H1 (cell line): ENCODE data around the gene AKT1S1. TPM values are rescaled to one million over a fixed set of nuclear protein-coding genes. Genes with fewer than 3 reads are reported as not detected.

Source experiments
- CTCF ChIA-PET: fragments of 300-600 bp; sonication (Branson Sonifier 250); formaldehyde crosslinking; loops from one replicate; lab custom pipeline; 2021; ENCODE audit not compliant: partially characterized antibody; lab: Charles Lee
- POLR2A ChIA-PET: fragments of 300-600 bp; sonication (Branson Sonifier 250); formaldehyde crosslinking; loops from one replicate; lab custom pipeline; 2021; ENCODE audit warnings: inconsistent platforms; ENCODE audit not compliant: partially characterized antibody; lab: Charles Lee
- DNase-seq, 2 experiments: peaks; one replicate each; pipeline versions ENCODE4 v3.0.0 to v3.0.0-alpha.2; 2010 to 2022; ENCODE audit warnings: low spot score in 2 of 2, low read depth in 1 of 2, mixed read lengths in 1 of 2
- FAIRE-seq: peaks from 2 replicates; lab custom pipeline; 2011; peaks lifted over from hg19 to GRCh38; lab: Jason Lieb, UNC
- H2AFZ ChIP-seq: 2 replicates; pipeline ENCODE4 v1.8.1; 2012; ENCODE audit warnings: low read length, inconsistent platforms
- H2AK5ac ChIP-seq: 2 replicates; pipeline ENCODE4 v1.6.1; 2013; ENCODE audit warnings: low read depth, low read length
- H2BK120ac ChIP-seq: replicated peaks from 2 replicates; pipeline ENCODE3; 2013; ENCODE audit warnings: low read depth, low read length, inconsistent platforms
- H2BK12ac ChIP-seq: 2 replicates; pipeline ENCODE4 v1.6.1; 2013; ENCODE audit warnings: low read depth, low read length
- H2BK15ac ChIP-seq: 2 replicates; pipeline ENCODE4 v1.6.1; 2013; ENCODE audit warnings: low read length
- H2BK20ac ChIP-seq: 2 replicates; pipeline ENCODE4 v1.6.1; 2013; ENCODE audit warnings: low read length
- H2BK5ac ChIP-seq: 2 replicates; pipeline ENCODE4 v1.6.1; 2013; ENCODE audit warnings: low read depth, low read length
- H3K14ac ChIP-seq: 2 replicates; pipeline ENCODE4 v1.6.1; 2013; ENCODE audit warnings: inconsistent platforms; ENCODE audit not compliant: insufficient read length
- H3K18ac ChIP-seq: 2 replicates; pipeline ENCODE4 v1.6.1; 2013; ENCODE audit warnings: low read length; ENCODE audit errors: extremely low read depth
- H3K23ac ChIP-seq: 2 replicates; pipeline ENCODE4 v1.6.1; 2013; ENCODE audit warnings: inconsistent platforms; ENCODE audit not compliant: insufficient read length
- H3K23me2 ChIP-seq: 2 replicates; pipeline ENCODE4 v1.6.1; 2013; ENCODE audit warnings: low read depth, low read length
- H3K27ac ChIP-seq: 2 replicates; pipeline ENCODE4 v1.6.1; 2011; ENCODE audit warnings: low read depth, low read length, inconsistent platforms
- H3K27me3 ChIP-seq, 4 experiments: replicated peaks in 1 of 4; 1 replicate in 1 of 4; 2 replicates in 3 of 4; pipeline versions ENCODE4 v1.6.1 to v1.8.1; 2011 to 2013; ENCODE audit warnings: low read length in 3 of 4, mild to moderate bottlenecking in 3 of 4, inconsistent platforms in 2 of 4, mixed read lengths in 2 of 4, moderate library complexity in 1 of 4; ENCODE audit not compliant: control insufficient read depth in 3 of 4, insufficient read depth in 3 of 4; ENCODE audit errors: extremely low read depth in 1 of 4
- H3K36me3 ChIP-seq, 4 experiments: 2 replicates each; pipeline versions ENCODE4 v1.6.1 to v1.8.1; 2011 to 2013; ENCODE audit warnings: mild to moderate bottlenecking in 4 of 4, low read length in 3 of 4, moderate library complexity in 2 of 4, control low read depth in 1 of 4, inconsistent platforms in 1 of 4; ENCODE audit not compliant: insufficient read depth in 4 of 4, control insufficient read depth in 2 of 4
- H3K4ac ChIP-seq: replicated peaks from 2 replicates; pipeline ENCODE3; 2013; ENCODE audit warnings: low read length, low read depth, mixed read lengths, inconsistent platforms; ENCODE audit not compliant: insufficient read length
- H3K4me1 ChIP-seq, 4 experiments: replicated peaks in 1 of 4; 1 replicate in 1 of 4; 2 replicates in 3 of 4; pipeline versions ENCODE4 v1.6.1 to v1.8.1; 2011 to 2013; ENCODE audit warnings: low read length in 3 of 4, inconsistent platforms in 2 of 4, mixed read lengths in 1 of 4; ENCODE audit not compliant: insufficient read depth in 4 of 4, control insufficient read depth in 3 of 4
- H3K4me2 ChIP-seq, 2 experiments: 2 replicates each; pipeline versions ENCODE4 v1.6.1 to v1.8.1; 2011 to 2013; ENCODE audit warnings: low read depth in 2 of 2, low read length in 2 of 2, control low read depth in 1 of 2, inconsistent platforms in 1 of 2, mild to moderate bottlenecking in 1 of 2; ENCODE audit not compliant: insufficient read depth in 1 of 2
- H3K4me3 ChIP-seq, 4 experiments: fragments of 200-600, 300-600 bp in 1 of 4; sonication (generic), shearing (Covaris generic), sonication (Bioruptor Twin) in 1 of 4; 2 replicates each; pipeline versions ENCODE4 v1.5.1 to v1.8.1; 2011 to 2016; ENCODE audit warnings: low read length in 4 of 4, low read depth in 3 of 4, control low read depth in 2 of 4, inconsistent platforms in 2 of 4, mild to moderate bottlenecking in 2 of 4, mixed read lengths in 1 of 4, moderate library complexity in 1 of 4; ENCODE audit not compliant: insufficient read depth in 2 of 4; ENCODE audit errors: extremely low read depth in 1 of 4
- H3K56ac ChIP-seq: replicated peaks from 2 replicates; pipeline ENCODE3; 2013; ENCODE audit warnings: low read depth, mild to moderate bottlenecking, mixed read lengths, low read length, inconsistent platforms; ENCODE audit not compliant: insufficient read length
- H3K79me1 ChIP-seq: 2 replicates; pipeline ENCODE4 v1.6.1; 2013; ENCODE audit warnings: low read depth, low read length, control low read depth
- H3K79me2 ChIP-seq, 2 experiments: 2 replicates each; pipeline versions ENCODE4 v1.6.1 to v1.8.1; 2012 to 2013; ENCODE audit warnings: low read length in 2 of 2, mild to moderate bottlenecking in 2 of 2, inconsistent platforms in 1 of 2; ENCODE audit not compliant: insufficient read depth in 2 of 2, control insufficient read depth in 1 of 2
- H3K9ac ChIP-seq, 4 experiments: replicated peaks in 1 of 4; 1 replicate in 1 of 4; 2 replicates in 3 of 4; pipeline versions ENCODE4 v1.6.1 to v1.8.1; 2011 to 2013; ENCODE audit warnings: low read depth in 3 of 4, low read length in 3 of 4, control low read depth in 2 of 4, mild to moderate bottlenecking in 2 of 4, moderate library complexity in 2 of 4, inconsistent platforms in 1 of 4; ENCODE audit errors: extremely low read depth in 1 of 4
- H3K9me3 ChIP-seq, 2 experiments: 2 replicates each; pipeline versions ENCODE4 v1.6.1 to v1.8.1; 2012 to 2013; ENCODE audit warnings: mild to moderate bottlenecking in 2 of 2, moderate library complexity in 2 of 2, control low read depth in 1 of 2, inconsistent platforms in 1 of 2, low read depth in 1 of 2, low read length in 1 of 2, mixed read lengths in 1 of 2; ENCODE audit not compliant: insufficient read depth in 2 of 2
- H4K20me1 ChIP-seq, 2 experiments: replicated peaks in 1 of 2; 2 replicates each; pipeline versions ENCODE3 to v1.8.1; 2011 to 2013; ENCODE audit warnings: inconsistent platforms in 2 of 2, low read length in 2 of 2, mild to moderate bottlenecking in 1 of 2; ENCODE audit not compliant: insufficient read depth in 2 of 2, control insufficient read depth in 1 of 2
- H4K5ac ChIP-seq: 2 replicates; pipeline ENCODE4 v1.6.1; 2013; ENCODE audit warnings: low read length, low read depth, mixed read lengths, inconsistent platforms; ENCODE audit not compliant: insufficient read length
- H4K8ac ChIP-seq: 2 replicates; pipeline ENCODE4 v1.8.0; 2013; ENCODE audit warnings: mild to moderate bottlenecking, moderate library complexity, low read length, inconsistent platforms; ENCODE audit not compliant: insufficient read depth; ENCODE audit errors: extremely low read depth
- H4K91ac ChIP-seq: replicated peaks from 2 replicates; pipeline ENCODE3; 2013; ENCODE audit warnings: low read length, mixed read lengths, inconsistent platforms; ENCODE audit not compliant: insufficient read length
- CEBPB ChIP-seq: IDR thresholded peaks from 2 replicates; pipeline ENCODE4 v1.6.1; 2012; ENCODE audit warnings: low read depth, low read length
- POLR2A ChIP-seq, 2 experiments: IDR thresholded peaks; 1 replicate in 1 of 2; 2 replicates in 1 of 2; pipeline ENCODE4 v1.6.1; 2011; ENCODE audit warnings: low read depth in 2 of 2, low read length in 2 of 2, mild to moderate bottlenecking in 2 of 2; ENCODE audit errors: control extremely low read depth in 1 of 2
- TBP ChIP-seq: IDR thresholded peaks from 2 replicates; pipeline ENCODE4 v1.6.1; 2011; ENCODE audit warnings: low read depth, low read length, improper control_type of control experiment
- WGBS, 2 experiments: shearing (Covaris generic) in 1 of 2; methylation state at CpG; one replicate each; pipeline versions ENCODE4 v1.1.6 to v1.1.7; 2013 to 2015; ENCODE audit warnings: low lambda C conversion rate in 2 of 2, mixed read lengths in 2 of 2, inconsistent platforms in 1 of 2, low coverage in 1 of 2, missing lambda C conversion rate in 1 of 2; ENCODE audit not compliant: insufficient replicate concordance in 2 of 2, insufficient coverage in 1 of 2, insufficient read length in 1 of 2; ENCODE audit errors: extremely low coverage in 1 of 2, missing lambda C conversion rate in 1 of 2; 5-methylcytosine and 5-hydroxymethylcytosine counted together
- polyA plus RNA-seq, 7 experiments: library from polyadenylated mRNA; depleted of rRNA in 3 of 7; stranded (reverse) in 5 of 7; unstranded in 2 of 7; fragments of >200 nt in 5 of 7; fragments of 200-250 nt in 2 of 7; gene quantifications; 1 replicate in 5 of 7; 2 replicates in 1 of 7; 4 replicates in 1 of 7; pipeline versions ENCODE4 v1.2.1 to v1.2.3, GENCODE V29; 2011 to 2013; ENCODE audit warnings: missing spikeins in 2 of 7, mixed read lengths in 2 of 7
- total RNA-seq: library from RNA; stranded (reverse); fragmentation: NEBNext Ultra II Directional; extraction: Animal tissue kit (Norgen Biotek cat#: 25700); gene quantifications from 2 replicates; pipeline ENCODE4 v1.2.1, GENCODE V29; 2021
- TF ChIP-seq, protein P1 (sequence below): IDR thresholded peaks from 2 replicates; pipeline ENCODE4 v1.6.1; 2011; ENCODE audit warnings: low read depth, mild to moderate bottlenecking, low read length; ENCODE audit not compliant: insufficient read depth

AKT1S1 gene
- total and polyA plus RNA-seq, 2 of the 8 experiments (the other 6 are each of a cell fraction or from before 2014, with no cell fraction given): 40.7 to 45.9 TPM

DNA sequence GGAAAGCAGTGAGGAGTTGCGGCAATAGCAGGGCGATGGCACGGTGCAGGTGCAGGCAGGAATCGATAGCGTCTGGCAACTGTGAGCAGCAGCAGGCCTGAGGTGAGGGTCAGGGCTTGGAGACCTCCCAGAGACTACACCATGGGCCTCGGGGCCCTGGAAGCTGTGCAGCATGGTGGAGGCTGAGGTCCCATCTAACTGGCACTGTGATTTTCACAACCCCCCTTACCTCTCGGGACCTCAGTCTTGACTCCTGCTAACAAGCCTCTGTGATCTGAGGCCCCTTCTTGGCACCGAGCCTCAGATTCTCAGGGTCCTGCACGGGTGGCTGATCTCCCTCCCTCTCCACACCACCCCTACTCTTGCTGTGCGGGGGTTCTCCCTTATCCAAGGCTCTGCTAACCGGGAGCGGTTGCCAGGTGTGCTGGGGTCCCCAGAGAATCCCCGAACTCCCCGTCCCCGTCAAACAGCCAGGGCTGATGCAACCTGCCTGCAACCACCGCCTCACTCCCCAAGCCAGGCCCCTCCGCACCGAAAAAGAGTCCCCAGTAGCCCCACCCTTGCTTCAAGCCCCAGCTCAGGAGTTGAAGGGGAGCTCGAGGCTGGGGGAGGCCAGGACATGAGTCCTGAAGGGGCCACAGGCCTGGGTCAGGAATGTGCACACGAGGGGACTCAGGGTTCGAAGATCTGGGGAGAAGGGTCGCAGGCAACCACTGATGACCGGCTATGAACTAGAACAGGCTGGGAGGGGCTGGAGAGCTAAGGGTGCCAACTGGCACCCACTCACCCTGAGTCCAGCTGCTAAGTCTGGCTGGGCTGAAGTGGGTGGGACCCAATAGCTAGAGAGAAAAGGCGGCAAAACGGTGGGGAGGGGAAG is 47.1 kb upstream of the AKT1S1 start:
- Histone ChIP-seq H2BK15ac (no peak overlapping the region), H2AK5ac (peak overlapping the region; percentile 77; the same call in 1 of the 2 replicates), H3K23me2 (peaks cover 6% of the 10 kb centered on the region), H3K4me2 (no peak overlapping the region; a peak in 1 of 4 replicates), H3K36me3 (peaks cover 19 to 48% (median 34%) of the 10 kb centered on the region in 4 experiments), H3K4ac (no peak overlapping the region), H3K9ac (peak overlapping the region in 1 of 4 experiments; percentile 13; a peak in 1 of 7 replicates), H3K9me3 (no peaks in the 10 kb centered on the region), H2BK5ac (peak overlapping the region; percentile 87; the same call in 1 of the 2 replicates), H2BK20ac (no peak overlapping the region), H3K27ac (no peak overlapping the region), H3K18ac (no peak overlapping the region), H3K14ac (no peak overlapping the region), H4K20me1 (peaks cover 41 to 50% of the 10 kb centered on the region in 2 experiments), H3K56ac (no peak overlapping the region), H4K91ac (no peak overlapping the region), H2BK12ac (peak overlapping the region; percentile 35; the same call in 1 of the 2 replicates), H2BK120ac (no peak overlapping the region), H2AFZ (no peak overlapping the region), H3K27me3 (no peaks in the 10 kb centered on the region), H3K23ac (no peak overlapping the region), H4K5ac (no peak overlapping the region), H4K8ac (peak overlapping the region; percentile 69), H3K4me3 (no peak overlapping the region), H3K4me1 (peaks cover 0 to 19% (median 4%) of the 10 kb centered on the region in 4 experiments; a peak in 5 of 7 replicates), H3K79me2 (peaks cover 24 to 96% of the 10 kb centered on the region in 2 experiments), H3K79me1 (peaks cover 22% of the 10 kb centered on the region)
- WGBS, 2 experiments: 87% methylated on average over 22 of the region's 25 CpGs; no CpG with 5 or more reads in 1 of the 2 experiments
- ChIA-PET CTCF (interaction anchor here (0.9 kb wide), 1 partner anchor 14 kb away, joined by 3 read pairs; no protein-coding TSS in a partner anchor), POLR2A (interaction anchor here (0.6 to 15.1 kb wide), 10 partner anchors 10 to 913 kb away, joined by 3 to 373 read pairs (median 4); partner anchors contain the start of genes AKT1S1 and IL4I1)
- no peak for FAIRE-seq
- DNase-seq: no peak
- peak; percentile 75 for TF ChIP-seq CEBPB
- peak; percentile 72; the same call in 1 of the 2 replicates for TF ChIP-seq TBP
- peak in 1 of 2 experiments; percentile 32; a peak in 1 of 3 replicates for TF ChIP-seq POLR2A (IDR thresholded peaks at IDR 0.05; ENCODE audit: control extremely low read depth in 1 of 2, low read depth in 2 of 2, low read length in 2 of 2)
- TF ChIP-seq, protein P1, sequence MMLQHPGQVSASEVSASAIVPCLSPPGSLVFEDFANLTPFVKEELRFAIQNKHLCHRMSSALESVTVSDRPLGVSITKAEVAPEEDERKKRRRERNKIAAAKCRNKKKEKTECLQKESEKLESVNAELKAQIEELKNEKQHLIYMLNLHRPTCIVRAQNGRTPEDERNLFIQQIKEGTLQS: no peak
